ENCODE results near the gene MYLK. TPM values are rescaled to one million over a fixed set of nuclear protein-coding genes. Genes with fewer than 3 reads are reported as not detected.

The MYLK gene
- total and polyA plus RNA-seq, 9 of the 15 experiments (the other 6 are each of a cell fraction or from before 2014, with no cell fraction given), result 0.11 to 0.53 (median 0.18) TPM; not detected in 2

- TF ChIP-seq CHD7 (IDR thresholded peaks at IDR 0.05; ENCODE audit: low read depth, low read length) (no peak), STAT6 (CRISPR knock-in tag; IDR thresholded peaks at IDR 0.05) (no peak)
Observed at GRCh38 chr3:123750209-123750608, 133.9 kb downstream of the MYLK start (continued).

Measured in K562 (cell line).